HK-2 (cell line): Measurements from ENCODE around the gene STRAP.
"Not testable (repeated sequence)": the region's sequence is repeated elsewhere in the genome, so short reads cannot be mapped to it uniquely, and the experiment has no call there.

Experiments
- DNase-seq: peaks from one replicate; pipeline ENCODE4 v3.0.0-alpha.2; 2018; ENCODE audit not compliant: unreplicated experiment

STRAP gene

GRCh38 chr12:15928346-15928745 lies 46.2 kb downstream of the STRAP start:
- peak; percentile 60 for DNase-seq

GRCh38 chr12:15928870-15929571 lies 46.8 kb downstream of the STRAP start:
- DNase-seq: no peak

GRCh38 chr12:15931590-15932053 lies 49.4 kb downstream of the STRAP start:
- DNase-seq: no peak

GRCh38 chr12:15932327-15932726 lies 50.1 kb downstream of the STRAP start:
- no peak for DNase-seq

- DNase-seq: no peak
Measured at GRCh38 chr12:15932971-15933370, 50.8 kb downstream of the STRAP start.

- no peak for DNase-seq
Measured at GRCh38 chr12:15933751-15934150, 51.6 kb downstream of the STRAP start.

GRCh38 chr12:15936751-15937150 lies 54.6 kb downstream of the STRAP start:
- no peak for DNase-seq

GRCh38 chr12:15937902-15938301 lies 55.7 kb downstream of the STRAP start:
- no peak for DNase-seq

- DNase-seq: no peak
Measured at GRCh38 chr12:15939111-15939510, 56.9 kb downstream of the STRAP start.

GRCh38 chr12:15942475-15942874 lies 60.3 kb downstream of the STRAP start:
- DNase-seq: no peak

- DNase-seq: not testable (repeated sequence)
Measured at GRCh38 chr12:15943519-15943918, 61.3 kb downstream of the STRAP start.

- not testable (repeated sequence) for DNase-seq
Measured at GRCh38 chr12:15948461-15948860, 66.3 kb downstream of the STRAP start.
